OCI-LY1 (cell line): Measurements from ENCODE around the gene WWOX.

Source experiments
- H2AFZ ChIP-seq: fragments of 200-600 bp; sonication (generic), shearing (Covaris generic); 2 replicates; pipeline ENCODE4 v1.6.0; 2014; ENCODE audit warnings: antibody characterized with exemption, mild to moderate bottlenecking, low read length
- H3F3A ChIP-seq: fragments of 200-600 bp; sonication (generic), shearing (Covaris generic); 2 replicates; pipeline ENCODE4 v1.6.0; 2014; ENCODE audit warnings: mild to moderate bottlenecking, antibody characterized with exemption, low read length, moderate library complexity; ENCODE audit not compliant: insufficient read depth
- H3K27ac ChIP-seq: fragments of 200-600 bp; sonication (generic); 2 replicates; pipeline ENCODE4 v1.5.1; 2014; ENCODE audit warnings: low read length, mixed run types, mild to moderate bottlenecking, low read depth; ENCODE audit not compliant: poor library complexity, severe bottlenecking
- H3K27me3 ChIP-seq: fragments of 200-600 bp; sonication (generic); 2 replicates; pipeline ENCODE4 v1.6.0; 2014; ENCODE audit warnings: antibody characterized with exemption, mild to moderate bottlenecking, low read length, moderate library complexity; ENCODE audit not compliant: insufficient read depth
- H3K36me3 ChIP-seq: fragments of 200-600 bp; sonication (generic); 2 replicates; pipeline ENCODE4 v1.6.1; 2014; ENCODE audit warnings: mild to moderate bottlenecking, antibody characterized with exemption, low read length, moderate library complexity, mixed read lengths; ENCODE audit not compliant: insufficient read depth
- H3K4me1 ChIP-seq: fragments of 200-600 bp; sonication (generic); 2 replicates; pipeline ENCODE4 v1.5.1; 2014; ENCODE audit warnings: mild to moderate bottlenecking, low read length, moderate library complexity; ENCODE audit not compliant: insufficient read depth, severe bottlenecking
- H3K4me2 ChIP-seq: fragments of 200-600 bp; sonication (generic), shearing (Covaris generic); 2 replicates; pipeline ENCODE4 v1.6.1; 2014; ENCODE audit warnings: low read length
- H3K4me3 ChIP-seq: fragments of 200-600 bp; sonication (generic); 2 replicates; pipeline ENCODE4 v1.5.1; 2014; ENCODE audit warnings: low read length, low read depth, mild to moderate bottlenecking, mixed read lengths; ENCODE audit not compliant: poor library complexity, severe bottlenecking
- H3K79me2 ChIP-seq: fragments of 200-600 bp; shearing (Covaris generic); 2 replicates; pipeline ENCODE4 v1.6.1; 2016; ENCODE audit warnings: mixed run types, low read length, mixed read lengths; ENCODE audit not compliant: insufficient read depth
- H3K9ac ChIP-seq: fragments of 200-600 bp; sonication (generic), shearing (Covaris generic); 2 replicates; pipeline ENCODE4 v1.6.1; 2014; ENCODE audit warnings: mild to moderate bottlenecking, low read length, mixed read lengths
- H3K9me2 ChIP-seq: fragments of 200-600 bp; sonication (generic), shearing (Covaris generic); 2 replicates; pipeline ENCODE4 v1.6.1; 2014; ENCODE audit warnings: low read depth, mild to moderate bottlenecking, low read length, mixed read lengths
- H3K9me3 ChIP-seq: fragments of 200-600 bp; shearing (Covaris generic); 2 replicates; pipeline ENCODE4 v1.6.1; 2014; ENCODE audit warnings: low read length, mixed read lengths
- H4K20me1 ChIP-seq: fragments of 200-600 bp; sonication (generic), shearing (Covaris generic); 2 replicates; pipeline ENCODE4 v1.6.0; 2016; ENCODE audit warnings: mild to moderate bottlenecking, low read length; ENCODE audit not compliant: insufficient read depth
- CTCF ChIP-seq: fragments of 200-600 bp; sonication (generic), shearing (Covaris generic); IDR thresholded peaks from 2 replicates; pipeline ENCODE4 v1.5.1; 2017; ENCODE audit warnings: mild to moderate bottlenecking, antibody characterized with exemption, low read length, moderate library complexity, mixed read lengths
- EZH2 ChIP-seq: fragments of 200-600 bp; sonication (generic), shearing (Covaris generic); IDR thresholded peaks from 2 replicates; pipeline ENCODE4 v1.8.0; 2017; ENCODE audit warnings: borderline replicate concordance, mixed run types, mild to moderate bottlenecking, antibody characterized with exemption, low read length, moderate library complexity, mixed read lengths

The WWOX gene

GRCh38 chr16:79168321-79168720 is 1068.9 kb downstream of the WWOX start:
- Histone ChIP-seq H3K27ac (no peak overlapping the region), H3K36me3 (no peaks in the 10 kb centered on the region), H3K4me2 (no peak overlapping the region), H3K9me3 (no peaks in the 10 kb centered on the region), H3K4me3 (no peak overlapping the region), H2AFZ (no peak overlapping the region), H3K27me3 (no peaks in the 10 kb centered on the region), H3K9me2 (no peaks in the 10 kb centered on the region), H4K20me1 (no peaks in the 10 kb centered on the region), H3F3A (no peaks in the 10 kb centered on the region), H3K79me2 (no peaks in the 10 kb centered on the region), H3K9ac (no peak overlapping the region), H3K4me1 (no peaks in the 10 kb centered on the region)
- TF ChIP-seq CTCF (no peak), EZH2 (no peak)

GRCh38 chr16:79169239-79169638 is 1069.8 kb downstream of the WWOX start:
- H4K20me1 ChIP-seq = no peaks in the 10 kb centered on the region
- H3K4me2 ChIP-seq = no peak overlapping the region
- H3K9ac ChIP-seq = no peak overlapping the region
- no peaks in the 10 kb centered on the region for H3K9me2 ChIP-seq
- H3K27me3 ChIP-seq = no peaks in the 10 kb centered on the region
- no peak overlapping the region for H3K4me3 ChIP-seq
- H3F3A ChIP-seq = no peaks in the 10 kb centered on the region
- TF ChIP-seq EZH2 = no peak
- no peak for TF ChIP-seq CTCF
- H3K36me3 ChIP-seq = no peaks in the 10 kb centered on the region
- H3K4me1 ChIP-seq = no peaks in the 10 kb centered on the region
- H3K27ac ChIP-seq = no peak overlapping the region
- no peaks in the 10 kb centered on the region for H3K79me2 ChIP-seq
- H2AFZ ChIP-seq = no peak overlapping the region
- H3K9me3 ChIP-seq = no peaks in the 10 kb centered on the region

- Histone ChIP-seq H3K9me2 (no peaks in the 10 kb centered on the region), H3K4me3 (no peak overlapping the region), H3K4me2 (no peak overlapping the region), H3K79me2 (no peaks in the 10 kb centered on the region), H3K4me1 (no peaks in the 10 kb centered on the region), H3K27ac (no peak overlapping the region), H3K9me3 (no peaks in the 10 kb centered on the region), H3K36me3 (no peaks in the 10 kb centered on the region), H2AFZ (no peak overlapping the region), H4K20me1 (no peaks in the 10 kb centered on the region), H3K27me3 (no peaks in the 10 kb centered on the region), H3K9ac (no peak overlapping the region), H3F3A (no peaks in the 10 kb centered on the region)
- TF ChIP-seq CTCF (no peak), EZH2 (no peak)
Observed at GRCh38 chr16:79170555-79171246, 1071.2 kb downstream of the WWOX start.
